ENCODE measurements around the gene LAPTM5.

LAPTM5 gene

GRCh38 chr1:30777060-30777903, 19.7 kb upstream of the LAPTM5 start:
- no peaks in the 10 kb centered on the region for H3K9me3 ChIP-seq (ENCODE audit: control insufficient read depth in 1 of 2, low read length in 2 of 2)
- no peak overlapping the region for H3K27ac ChIP-seq (ENCODE audit: low read length)
- no peaks in the 10 kb centered on the region for H3K36me3 ChIP-seq (ENCODE audit: control insufficient read depth in 1 of 2, insufficient read depth in 2 of 2, low read length in 2 of 2)
- no peaks in the 10 kb centered on the region for H3K27me3 ChIP-seq (ENCODE audit: low read depth, low read length)
- H3K4me1 ChIP-seq (ENCODE audit: control insufficient read depth in 1 of 2, insufficient read depth in 2 of 2, low read length in 2 of 2), result no peaks in the 10 kb centered on the region
- no peak overlapping the region for H3K4me3 ChIP-seq (ENCODE audit: low read depth in 1 of 2, low read length in 2 of 2)

- Histone ChIP-seq H3K9me3 (ENCODE audit: control insufficient read depth in 1 of 2, low read length in 2 of 2) (no peaks in the 10 kb centered on the region), H3K4me3 (ENCODE audit: low read depth in 1 of 2, low read length in 2 of 2) (no peak overlapping the region), H3K27ac (ENCODE audit: low read length) (no peak overlapping the region), H3K27me3 (ENCODE audit: low read depth, low read length) (no peaks in the 10 kb centered on the region), H3K4me1 (ENCODE audit: control insufficient read depth in 1 of 2, insufficient read depth in 2 of 2, low read length in 2 of 2) (no peaks in the 10 kb centered on the region), H3K36me3 (ENCODE audit: control insufficient read depth in 1 of 2, insufficient read depth in 2 of 2, low read length in 2 of 2) (no peaks in the 10 kb centered on the region)
These were observed 18.8 kb upstream of the LAPTM5 start for GRCh38 chr1:30776097-30777059.

GRCh38 chr1:30775433-30775975, 17.9 kb upstream of the LAPTM5 start:
- Histone ChIP-seq H3K9me3 (ENCODE audit: control insufficient read depth in 1 of 2, low read length in 2 of 2) (no peaks in the 10 kb centered on the region), H3K4me1 (ENCODE audit: control insufficient read depth in 1 of 2, insufficient read depth in 2 of 2, low read length in 2 of 2) (no peaks in the 10 kb centered on the region), H3K36me3 (ENCODE audit: control insufficient read depth in 1 of 2, insufficient read depth in 2 of 2, low read length in 2 of 2) (no peaks in the 10 kb centered on the region), H3K27me3 (ENCODE audit: low read depth, low read length) (no peaks in the 10 kb centered on the region), H3K4me3 (ENCODE audit: low read depth in 1 of 2, low read length in 2 of 2) (no peak overlapping the region), H3K27ac (ENCODE audit: low read length) (no peak overlapping the region)

- Histone ChIP-seq H3K9me3 (ENCODE audit: control insufficient read depth in 1 of 2, low read length in 2 of 2) (no peaks in the 10 kb centered on the region), H3K27ac (ENCODE audit: low read length) (no peak overlapping the region), H3K36me3 (ENCODE audit: control insufficient read depth in 1 of 2, insufficient read depth in 2 of 2, low read length in 2 of 2) (no peaks in the 10 kb centered on the region), H3K4me1 (ENCODE audit: control insufficient read depth in 1 of 2, insufficient read depth in 2 of 2, low read length in 2 of 2) (no peaks in the 10 kb centered on the region), H3K4me3 (ENCODE audit: low read depth in 1 of 2, low read length in 2 of 2) (no peak overlapping the region), H3K27me3 (ENCODE audit: low read depth, low read length) (no peaks in the 10 kb centered on the region)
These were observed 17.2 kb upstream of the LAPTM5 start for GRCh38 chr1:30774550-30775432.

GRCh38 chr1:30773722-30774358, 16.3 kb upstream of the LAPTM5 start:
- Histone ChIP-seq H3K36me3 (ENCODE audit: control insufficient read depth in 1 of 2, insufficient read depth in 2 of 2, low read length in 2 of 2) (no peaks in the 10 kb centered on the region), H3K27me3 (ENCODE audit: low read depth, low read length) (no peaks in the 10 kb centered on the region), H3K4me3 (ENCODE audit: low read depth in 1 of 2, low read length in 2 of 2) (no peak overlapping the region), H3K4me1 (ENCODE audit: control insufficient read depth in 1 of 2, insufficient read depth in 2 of 2, low read length in 2 of 2) (no peaks in the 10 kb centered on the region), H3K27ac (ENCODE audit: low read length) (no peak overlapping the region), H3K9me3 (ENCODE audit: control insufficient read depth in 1 of 2, low read length in 2 of 2) (no peaks in the 10 kb centered on the region)

GRCh38 chr1:30771005-30771404, 13.4 kb upstream of the LAPTM5 start:
- Histone ChIP-seq H3K36me3 (ENCODE audit: control insufficient read depth in 1 of 2, insufficient read depth in 2 of 2, low read length in 2 of 2) (no peaks in the 10 kb centered on the region), H3K9me3 (ENCODE audit: control insufficient read depth in 1 of 2, low read length in 2 of 2) (no peaks in the 10 kb centered on the region), H3K4me1 (ENCODE audit: control insufficient read depth in 1 of 2, insufficient read depth in 2 of 2, low read length in 2 of 2) (no peaks in the 10 kb centered on the region), H3K27me3 (ENCODE audit: low read depth, low read length) (no peaks in the 10 kb centered on the region), H3K27ac (ENCODE audit: low read length) (no peak overlapping the region), H3K4me3 (ENCODE audit: low read depth in 1 of 2, low read length in 2 of 2) (no peak overlapping the region)

GRCh38 chr1:30770150-30770549, 12.6 kb upstream of the LAPTM5 start:
- no peaks in the 10 kb centered on the region for H3K36me3 ChIP-seq (ENCODE audit: control insufficient read depth in 1 of 2, insufficient read depth in 2 of 2, low read length in 2 of 2)
- H3K27ac ChIP-seq (ENCODE audit: low read length), result no peak overlapping the region
- no peaks in the 10 kb centered on the region for H3K4me1 ChIP-seq (ENCODE audit: control insufficient read depth in 1 of 2, insufficient read depth in 2 of 2, low read length in 2 of 2)
- no peak overlapping the region for H3K4me3 ChIP-seq (ENCODE audit: low read depth in 1 of 2, low read length in 2 of 2)
- H3K27me3 ChIP-seq (ENCODE audit: low read depth, low read length), result no peaks in the 10 kb centered on the region
- no peaks in the 10 kb centered on the region for H3K9me3 ChIP-seq (ENCODE audit: control insufficient read depth in 1 of 2, low read length in 2 of 2)

GRCh38 chr1:30768830-30769718, 11.5 kb upstream of the LAPTM5 start:
- H3K9me3 ChIP-seq (ENCODE audit: control insufficient read depth in 1 of 2, low read length in 2 of 2), result no peaks in the 10 kb centered on the region
- H3K27ac ChIP-seq (ENCODE audit: low read length), result no peak overlapping the region
- H3K27me3 ChIP-seq (ENCODE audit: low read depth, low read length), result no peaks in the 10 kb centered on the region
- no peaks in the 10 kb centered on the region for H3K36me3 ChIP-seq (ENCODE audit: control insufficient read depth in 1 of 2, insufficient read depth in 2 of 2, low read length in 2 of 2)
- no peaks in the 10 kb centered on the region for H3K4me1 ChIP-seq (ENCODE audit: control insufficient read depth in 1 of 2, insufficient read depth in 2 of 2, low read length in 2 of 2)
- no peak overlapping the region for H3K4me3 ChIP-seq (ENCODE audit: low read depth in 1 of 2, low read length in 2 of 2)

GRCh38 chr1:30768159-30768829, 10.7 kb upstream of the LAPTM5 start:
- H3K27ac ChIP-seq (ENCODE audit: low read length), result no peak overlapping the region
- H3K36me3 ChIP-seq (ENCODE audit: control insufficient read depth in 1 of 2, insufficient read depth in 2 of 2, low read length in 2 of 2), result no peaks in the 10 kb centered on the region
- H3K4me3 ChIP-seq (ENCODE audit: low read depth in 1 of 2, low read length in 2 of 2), result no peak overlapping the region
- no peaks in the 10 kb centered on the region for H3K4me1 ChIP-seq (ENCODE audit: control insufficient read depth in 1 of 2, insufficient read depth in 2 of 2, low read length in 2 of 2)
- no peaks in the 10 kb centered on the region for H3K27me3 ChIP-seq (ENCODE audit: low read depth, low read length)
- H3K9me3 ChIP-seq (ENCODE audit: control insufficient read depth in 1 of 2, low read length in 2 of 2), result no peaks in the 10 kb centered on the region
